T-helper 17 cell (primary cell): ENCODE data around the gene IQGAP1. TPM values are rescaled to one million over a fixed set of nuclear protein-coding genes. Genes with fewer than 3 reads are reported as not detected.
"Not testable (repeated sequence)": the region's sequence is repeated elsewhere in the genome, so short reads cannot be mapped to it uniquely, and the experiment has no call there.

ENCODE experiments used
- ATAC-seq: fragments of 150-1000 bp; cut with Tn5 transposase; 2 replicates; pipeline ENCODE4 v1.10.0; 2021; ENCODE audit warnings: mild to moderate bottlenecking, moderate library complexity
- DNase-seq, 3 donors: peaks; one replicate each; pipeline versions ENCODE4 v3.0.0 to v3.0.0-alpha.2; 2020 to 2021
- H3K9me3 ChIP-seq: one replicate; pipeline ENCODE4 v1.7.0; 2013; ENCODE audit warnings: low read length, mild to moderate bottlenecking; ENCODE audit not compliant: control insufficient read depth, poor library complexity, severe bottlenecking
- H3K27ac Mint-ChIP-seq: one replicate; pipeline ENCODE4 v1.8.0; 2022; ENCODE audit warnings: mild to moderate bottlenecking, moderate library complexity, mixed read lengths
- H3K27me3 Mint-ChIP-seq: one replicate; pipeline ENCODE4 v1.8.0; 2022; ENCODE audit warnings: mixed read lengths
- H3K36me3 Mint-ChIP-seq: one replicate; pipeline ENCODE4 v1.8.0; 2022; ENCODE audit warnings: low read depth, mixed read lengths
- H3K4me1 Mint-ChIP-seq: one replicate; pipeline ENCODE4 v1.8.0; 2022; ENCODE audit warnings: mild to moderate bottlenecking, mixed read lengths
- H3K4me3 Mint-ChIP-seq: one replicate; pipeline ENCODE4 v1.8.0; 2022; ENCODE audit warnings: mild to moderate bottlenecking, moderate library complexity, mixed read lengths
- total RNA-seq, 4 donors: library from RNA in 2 of 4; stranded (reverse) in 2 of 4; gene quantifications; one replicate each; pipeline ENCODE4 v1.2.3 and lab custom pipeline; 2022 to 2026

Gene IQGAP1
- total RNA-seq, 2 donors from 2014 or later, result 131 to 157 TPM

DNA sequence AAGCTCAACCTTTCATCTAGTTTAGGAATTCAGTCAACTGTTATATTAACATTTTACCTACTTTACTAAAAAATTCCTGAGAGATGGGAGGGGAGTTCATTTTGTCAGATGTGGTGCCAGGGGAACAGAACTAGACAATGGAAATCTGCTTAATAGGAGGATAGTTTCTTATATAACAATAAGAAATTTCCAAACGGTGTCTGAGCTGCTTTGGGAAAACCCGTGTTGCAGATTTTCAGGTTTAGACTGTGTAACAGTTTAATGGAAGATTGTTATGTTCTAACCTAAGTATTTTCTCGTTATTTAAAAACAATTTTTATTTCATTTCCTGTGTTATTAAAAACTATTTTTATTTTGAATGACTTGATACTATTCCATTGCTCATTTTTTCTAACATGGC, 19.3 kb downstream of the IQGAP1 start:
- DNase-seq, result no peak
- Mint-ChIP-seq H3K36me3 (peaks cover 9% of the 10 kb centered on the region), H3K27me3 (no peaks in the 10 kb centered on the region), H3K27ac (peak overlapping the region; percentile 48), H3K4me3 (peak overlapping the region; percentile 3), H3K4me1 (peaks cover 45% of the 10 kb centered on the region)
- no peak for ATAC-seq
- H3K9me3 ChIP-seq, result no peaks in the 10 kb centered on the region

DNA sequence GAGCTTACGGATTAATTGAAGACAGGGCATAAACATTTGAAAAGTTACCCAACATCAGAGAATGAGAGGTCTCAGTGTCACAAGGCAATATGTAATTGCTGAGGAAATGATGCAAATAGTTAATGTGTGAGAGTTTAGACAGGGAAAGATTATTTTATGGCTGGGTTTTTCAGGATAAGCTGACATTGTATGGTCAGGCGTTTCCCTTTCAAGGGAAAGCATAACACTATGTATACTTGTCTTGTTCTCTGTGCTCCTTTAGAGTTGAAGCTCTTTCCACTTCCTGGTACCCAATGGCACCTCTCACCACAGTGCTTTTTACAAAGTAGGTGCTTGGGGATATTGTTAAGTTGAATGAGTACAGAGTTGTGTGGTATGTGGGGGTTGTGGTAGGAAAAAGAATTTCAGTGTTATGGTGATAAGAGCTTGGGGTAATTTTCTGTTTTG, 19.9 kb downstream of the IQGAP1 start:
- H3K27me3 Mint-ChIP-seq, result no peaks in the 10 kb centered on the region
- H3K27ac Mint-ChIP-seq, result peak overlapping the region; percentile 48
- peak overlapping the region; percentile 3 for H3K4me3 Mint-ChIP-seq
- H3K4me1 Mint-ChIP-seq, result peaks cover 47% of the 10 kb centered on the region
- H3K9me3 ChIP-seq, result no peaks in the 10 kb centered on the region
- DNase-seq, result no peak
- peak; percentile 92 for ATAC-seq
- peaks cover 7% of the 10 kb centered on the region for H3K36me3 Mint-ChIP-seq

DNA sequence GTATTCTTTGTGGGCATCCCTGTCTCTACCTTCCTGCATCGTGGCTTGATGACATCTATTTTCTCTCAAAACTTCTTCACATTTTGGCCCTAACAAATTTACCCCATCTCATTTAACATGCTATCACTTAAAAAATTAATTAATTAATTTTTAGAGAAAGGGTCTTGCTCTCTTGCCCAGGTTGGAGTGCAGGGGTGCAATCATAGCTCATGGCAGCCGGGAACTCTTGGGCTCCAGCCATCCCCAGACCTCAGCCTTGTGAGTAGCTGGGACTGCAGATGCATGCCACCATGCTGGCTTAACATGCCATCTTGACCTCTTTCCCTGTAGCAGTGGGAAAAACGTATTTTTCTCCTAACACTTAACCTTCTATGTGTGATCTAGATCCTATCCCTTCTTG, 20.6 kb downstream of the IQGAP1 start:
- ATAC-seq, result no peak
- DNase-seq, result no peak
- no peak overlapping the region for H3K4me3 Mint-ChIP-seq
- H3K27ac Mint-ChIP-seq, result peak overlapping the region; percentile 48
- H3K9me3 ChIP-seq, result no peaks in the 10 kb centered on the region
- no peaks in the 10 kb centered on the region for H3K27me3 Mint-ChIP-seq
- peaks cover 53% of the 10 kb centered on the region for H3K4me1 Mint-ChIP-seq
- H3K36me3 Mint-ChIP-seq, result peaks cover 7% of the 10 kb centered on the region

DNA sequence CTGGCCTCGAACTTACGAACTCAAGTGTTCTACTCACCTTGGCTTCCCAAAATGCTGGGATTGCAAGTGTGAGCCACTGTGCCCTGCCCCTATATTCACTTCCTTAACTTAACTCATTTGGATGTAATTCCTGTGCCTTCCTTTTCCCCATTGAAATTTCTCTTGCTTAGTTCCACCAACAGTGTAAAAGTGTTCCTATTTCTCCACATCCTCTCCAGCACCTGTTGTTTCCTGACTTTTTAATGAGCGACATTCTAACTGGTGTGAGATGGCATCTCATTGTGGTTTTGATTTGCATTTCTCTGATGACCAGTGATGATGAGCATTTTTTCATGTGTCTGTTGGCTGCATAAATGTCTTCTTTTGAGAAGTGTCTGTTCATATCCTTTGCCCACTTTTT, 21.5 kb downstream of the IQGAP1 start:
- H3K4me3 Mint-ChIP-seq, result not testable (repeated sequence)

DNA sequence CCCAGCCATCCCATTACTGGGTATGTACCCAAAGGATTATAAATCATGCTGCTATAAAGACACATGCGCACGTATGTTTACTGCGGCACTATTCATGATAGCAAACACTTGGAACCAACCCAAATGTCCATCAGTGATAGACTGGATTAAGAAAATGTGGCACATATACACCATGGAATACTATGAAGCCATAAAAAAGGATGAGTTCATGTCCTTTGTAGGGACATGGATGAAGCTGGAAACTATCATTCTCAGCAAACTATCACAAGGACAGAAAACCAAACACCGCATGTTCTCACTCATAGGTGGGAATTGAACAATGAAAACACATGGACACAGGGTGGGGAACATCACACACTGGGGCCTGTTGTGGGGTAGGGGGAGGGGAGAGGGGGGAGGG, 22.3 kb downstream of the IQGAP1 start:
- H3K36me3 Mint-ChIP-seq, H3K27me3 Mint-ChIP-seq, H3K9me3 ChIP-seq, ATAC-seq, DNase-seq, H3K4me3 Mint-ChIP-seq, H3K27ac Mint-ChIP-seq: not testable (repeated sequence)
- peaks cover 60% of the 10 kb centered on the region for H3K4me1 Mint-ChIP-seq

More for the DNA sequence above, 21.5 kb downstream of the IQGAP1 start:
- H3K27ac Mint-ChIP-seq, result peak overlapping the region; percentile 48
- not testable (repeated sequence) for H3K36me3 Mint-ChIP-seq, DNase-seq, ATAC-seq, H3K9me3 ChIP-seq, H3K27me3 Mint-ChIP-seq
- peaks cover 57% of the 10 kb centered on the region for H3K4me1 Mint-ChIP-seq

DNA sequence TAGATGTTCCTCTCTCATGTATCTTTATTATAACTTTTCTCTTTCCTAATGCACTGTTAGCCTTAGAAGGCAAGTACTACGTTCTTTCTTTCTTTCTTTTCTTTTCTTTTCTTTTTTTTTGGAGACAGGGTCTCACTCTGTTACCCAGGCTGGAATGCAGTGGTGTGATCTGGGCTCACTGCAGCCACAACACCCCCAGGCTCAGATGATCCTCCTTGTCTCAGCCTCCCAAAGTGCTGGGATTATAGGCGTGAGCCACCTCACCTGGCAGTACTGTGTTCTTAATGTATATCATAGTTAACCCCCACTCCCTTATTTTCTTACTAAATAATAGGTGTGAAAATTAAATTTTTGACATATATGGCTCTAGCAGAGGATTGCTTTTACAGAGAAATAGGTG, 23.1 kb downstream of the IQGAP1 start:
- Mint-ChIP-seq H3K4me1 (peaks cover 62% of the 10 kb centered on the region), H3K36me3 (peaks cover 10% of the 10 kb centered on the region), H3K27me3 (no peaks in the 10 kb centered on the region), H3K27ac (peak overlapping the region; percentile 78), H3K4me3 (no peak overlapping the region)
- ATAC-seq, result no peak
- DNase-seq, result no peak
- no peaks in the 10 kb centered on the region for H3K9me3 ChIP-seq

DNA sequence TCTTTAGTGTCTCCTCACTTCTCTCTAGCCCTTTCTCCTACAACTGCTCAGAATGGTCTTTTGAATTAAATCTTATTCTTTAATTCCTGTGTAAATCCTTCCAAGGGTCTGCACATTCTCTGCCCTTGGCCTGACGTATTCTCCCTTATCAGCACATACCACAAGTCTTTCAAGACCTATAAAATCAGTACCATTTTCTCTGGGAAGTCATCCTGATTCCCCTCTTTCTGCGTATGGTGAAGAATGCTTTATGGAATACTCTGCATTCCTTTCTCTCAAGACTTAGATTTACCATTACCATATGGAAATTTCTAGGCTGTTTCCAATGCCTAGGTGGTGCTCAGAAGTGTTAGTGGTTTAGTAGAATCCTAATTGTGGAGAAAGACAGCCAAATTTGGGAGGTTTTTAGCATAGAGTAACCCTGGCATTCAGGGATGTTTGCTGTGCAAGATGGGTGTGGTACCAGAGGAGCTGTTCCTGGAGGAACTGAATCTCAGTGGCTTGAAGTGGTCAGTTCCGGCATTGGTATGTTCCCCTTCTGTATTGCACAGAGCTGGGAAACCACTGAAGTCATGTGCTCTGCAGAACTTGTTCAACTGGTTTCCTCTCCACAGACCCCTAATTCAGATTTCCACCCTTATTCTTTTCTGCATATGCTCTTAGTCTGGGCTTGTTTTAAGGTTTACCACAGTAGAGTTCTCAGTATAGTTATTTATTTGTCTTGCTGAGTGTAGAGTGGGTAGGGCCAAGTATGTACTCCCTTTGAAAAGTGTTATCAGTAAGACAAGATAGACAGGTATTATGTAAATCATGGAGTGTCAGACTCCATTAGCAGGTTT, 24.5 kb downstream of the IQGAP1 start:
- DNase-seq (no peak), ATAC-seq (peak; percentile 45)
- H3K36me3 Mint-ChIP-seq, result peaks cover 14% of the 10 kb centered on the region
- peak overlapping the region; percentile 34 for H3K27ac Mint-ChIP-seq
- H3K4me1 Mint-ChIP-seq, result peaks cover 59% of the 10 kb centered on the region
- no peaks in the 10 kb centered on the region for H3K9me3 ChIP-seq
- no peaks in the 10 kb centered on the region for H3K27me3 Mint-ChIP-seq
- H3K4me3 Mint-ChIP-seq, result peak overlapping the region; percentile 43

DNA sequence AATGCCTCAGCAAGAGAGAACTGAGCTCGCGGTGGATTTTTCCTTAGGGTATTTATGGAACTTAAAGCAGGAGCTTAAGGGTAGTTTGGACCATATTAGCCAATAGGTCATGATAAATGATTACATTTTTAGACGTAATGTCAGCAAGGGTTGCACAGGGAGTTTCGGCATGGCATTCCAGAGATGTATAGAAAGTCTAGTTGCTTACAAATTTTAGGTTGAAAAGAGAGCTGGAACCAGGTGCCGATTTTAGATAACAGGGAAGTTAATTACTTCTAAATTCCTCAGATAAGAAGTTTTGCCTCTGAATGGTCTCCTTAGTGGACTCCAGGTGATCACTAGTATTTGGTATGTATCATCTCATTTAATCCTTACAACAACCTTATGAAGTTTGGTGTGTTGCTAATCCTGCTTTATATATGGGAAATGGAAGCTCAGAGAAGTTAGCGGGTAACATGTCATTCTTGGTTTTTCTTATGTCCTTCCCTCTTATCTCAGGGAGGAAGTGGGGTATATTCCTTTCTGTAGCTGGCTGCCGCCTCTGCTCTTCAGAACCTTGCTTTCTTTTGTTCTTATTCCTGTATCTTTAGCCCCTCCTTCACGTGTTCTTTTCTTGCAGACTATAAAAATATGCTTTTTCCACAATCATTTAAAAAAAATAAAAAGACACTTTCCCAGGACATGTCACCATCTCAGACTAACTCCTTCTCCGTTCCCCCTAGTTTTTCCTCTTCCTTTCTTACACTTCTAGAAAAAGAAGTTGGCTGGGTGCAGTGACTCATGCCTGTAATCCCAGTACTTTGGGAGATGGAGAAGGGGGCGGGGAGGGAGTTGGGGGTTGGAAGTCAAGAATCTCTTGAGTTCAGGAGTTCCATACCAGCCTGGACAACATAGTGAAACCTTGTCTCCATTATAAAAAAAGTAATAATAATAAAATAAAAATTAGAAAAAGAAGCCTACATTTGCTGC, 25.7 kb downstream of the IQGAP1 start:
- DNase-seq (no peak), ATAC-seq (no peak)
- H3K9me3 ChIP-seq, result no peaks in the 10 kb centered on the region
- Mint-ChIP-seq H3K27ac (peak overlapping the region; percentile 77), H3K4me3 (no peak overlapping the region), H3K36me3 (peaks cover 17% of the 10 kb centered on the region), H3K4me1 (peaks cover 61% of the 10 kb centered on the region), H3K27me3 (no peaks in the 10 kb centered on the region)

DNA sequence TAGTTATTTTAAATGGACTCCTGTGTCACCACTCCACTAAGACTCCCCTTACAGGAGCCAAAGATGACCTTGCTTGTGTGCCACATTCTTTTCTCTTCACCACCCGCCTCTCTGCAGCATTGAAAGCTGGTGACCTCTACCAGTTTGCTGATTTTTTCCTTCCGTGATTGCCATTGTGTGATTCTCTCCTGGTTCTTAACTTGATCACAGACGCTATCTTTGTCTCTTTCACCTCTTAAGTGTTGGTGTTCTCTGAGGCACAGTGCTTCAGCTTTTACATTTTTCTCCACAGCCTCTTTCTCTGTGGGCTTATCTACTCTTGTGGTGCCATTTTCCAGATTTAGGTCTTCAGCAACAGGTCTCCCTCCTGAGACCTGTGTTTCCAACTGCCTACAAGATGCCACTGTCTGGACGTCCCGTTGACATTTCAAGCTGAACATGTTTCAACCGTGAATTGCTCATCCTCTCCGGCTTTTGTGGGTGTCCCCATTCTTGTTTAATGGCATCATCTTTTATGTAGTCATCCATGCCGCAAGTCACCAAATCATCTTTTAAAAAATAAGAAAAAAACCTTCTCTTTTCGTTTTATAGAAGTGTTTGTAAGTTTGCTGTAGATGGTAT, 26.5 kb downstream of the IQGAP1 start:
- H3K36me3 Mint-ChIP-seq, result peaks cover 14% of the 10 kb centered on the region
- no peaks in the 10 kb centered on the region for H3K9me3 ChIP-seq
- no peaks in the 10 kb centered on the region for H3K27me3 Mint-ChIP-seq
- ATAC-seq (no peak), DNase-seq (no peak)
- H3K27ac Mint-ChIP-seq, result peak overlapping the region; percentile 77
- peaks cover 60% of the 10 kb centered on the region for H3K4me1 Mint-ChIP-seq
- H3K4me3 Mint-ChIP-seq, result peak overlapping the region; percentile 52

DNA sequence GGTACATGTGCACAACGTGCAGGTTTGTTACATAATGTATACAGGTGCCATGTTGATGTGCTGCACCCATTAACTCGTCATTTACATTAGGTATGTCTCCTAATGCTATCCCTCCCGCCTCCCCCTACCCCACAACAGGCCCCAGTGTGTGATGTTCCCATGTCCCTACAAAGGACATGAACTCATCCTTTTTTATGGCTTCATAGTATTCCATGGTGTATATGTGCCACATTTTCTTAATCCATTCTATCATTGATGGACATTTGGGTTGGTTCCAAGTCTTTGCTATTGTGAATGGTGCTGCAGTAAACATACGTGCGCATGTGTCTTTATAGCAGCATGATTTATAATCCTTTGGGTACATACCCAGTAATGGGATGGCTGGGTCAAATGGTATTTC, 28.0 kb downstream of the IQGAP1 start:
- H3K4me3 Mint-ChIP-seq, H3K27me3 Mint-ChIP-seq, H3K9me3 ChIP-seq, ATAC-seq, H3K27ac Mint-ChIP-seq, DNase-seq: not testable (repeated sequence)
- H3K36me3 Mint-ChIP-seq, result peaks cover 12% of the 10 kb centered on the region
- peaks cover 66% of the 10 kb centered on the region for H3K4me1 Mint-ChIP-seq

DNA sequence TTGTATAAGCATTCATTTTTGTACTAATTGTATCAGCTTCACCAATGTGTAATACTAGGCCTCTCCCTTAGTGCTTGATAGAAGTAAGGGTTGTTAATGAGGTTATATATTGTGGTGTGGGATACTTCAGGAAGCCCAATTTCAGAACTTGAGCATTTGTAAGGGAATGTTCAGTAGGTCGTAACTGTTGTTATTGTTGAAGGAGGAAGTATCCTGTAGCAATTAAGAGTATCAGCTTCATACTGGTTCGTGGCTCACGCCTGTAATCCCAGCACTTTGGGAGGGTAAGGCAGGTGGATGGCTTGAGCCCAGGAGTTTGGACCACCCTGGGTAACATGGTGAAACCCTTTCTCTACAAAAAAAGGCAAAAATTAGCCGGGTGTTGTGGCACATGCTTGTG, 30.6 kb downstream of the IQGAP1 start:
- Mint-ChIP-seq H3K4me1 (peaks cover 53% of the 10 kb centered on the region), H3K27ac (peak overlapping the region; percentile 89), H3K4me3 (no peak overlapping the region), H3K36me3 (peaks cover 10% of the 10 kb centered on the region), H3K27me3 (no peaks in the 10 kb centered on the region)
- no peaks in the 10 kb centered on the region for H3K9me3 ChIP-seq
- no peak for DNase-seq
- ATAC-seq, result no peak

DNA sequence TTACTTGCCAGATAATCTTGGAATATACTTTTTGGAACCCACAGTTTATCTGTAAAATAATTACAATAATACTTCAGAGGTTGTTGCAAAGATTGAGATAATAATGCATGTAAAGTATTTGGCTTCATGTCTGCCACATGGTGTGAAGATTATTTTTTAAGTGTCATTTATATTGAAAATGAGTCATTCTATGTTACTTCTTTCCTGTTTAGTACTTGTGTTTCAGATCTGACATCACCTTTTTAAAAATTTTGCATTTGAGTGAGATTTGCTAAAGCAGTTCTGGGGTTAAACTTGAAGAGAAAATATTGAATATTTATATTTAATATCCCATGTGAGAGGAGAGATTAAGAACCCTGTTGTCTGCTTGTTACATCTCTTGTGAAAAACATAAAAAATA, 31.2 kb downstream of the IQGAP1 start:
- ATAC-seq, result no peak
- Mint-ChIP-seq H3K4me1 (peaks cover 52% of the 10 kb centered on the region), H3K4me3 (no peak overlapping the region)

More for the DNA sequence above, 31.2 kb downstream of the IQGAP1 start:
- H3K9me3 ChIP-seq, result no peaks in the 10 kb centered on the region
- DNase-seq, result no peak
- Mint-ChIP-seq H3K36me3 (peaks cover 10% of the 10 kb centered on the region), H3K27ac (peak overlapping the region; percentile 89), H3K27me3 (no peaks in the 10 kb centered on the region)
